Measurements from ENCODE around the gene NAALADL2.

GRCh38 chr3:175246766-175247165 is 387.6 kb downstream of the NAALADL2 start:
- TF ChIP-seq EZH2 (IDR thresholded peaks at IDR 0.05; ENCODE audit: low read length, unreplicated experiment) (no peak), CTCF (conservative IDR thresholded peaks at IDR 0.05; ENCODE audit: low read depth, low read length) (no peak), EZH2phosphoT487 (IDR thresholded peaks at IDR 0.05; ENCODE audit: borderline replicate concordance, low read length) (no peak)
